ENCODE data around the gene TMEM156. TPM values are rescaled to one million over a fixed set of nuclear protein-coding genes. Genes with fewer than 3 reads are reported as not detected.

TMEM156 gene
- total RNA-seq, 2 experiments from 2014 or later, result 18.4 TPM

GRCh38 chr4:38950734-38951133, 81.5 kb downstream of the TMEM156 start:
- intact Hi-C loops (cut with DNase I, micrococcal nuclease), result no loop called here
- Mint-ChIP-seq H3K9me3 (no peaks in the 10 kb centered on the region), H3K36me3 (ENCODE audit: low read depth) (no peaks in the 10 kb centered on the region), H3K27me3 (no peaks in the 10 kb centered on the region), H3K27ac (peak overlapping the region; percentile 86), H3K4me3 (no peak overlapping the region), H3K4me1 (ENCODE audit: low read depth) (peaks cover 25% of the 10 kb centered on the region)
- ChIA-PET CTCF (interaction anchor here (0.6 to 1.0 kb wide), 2 partner anchors 184 to 1472 kb away, joined by 3 read pairs; no protein-coding TSS in a partner anchor), POLR2A (interaction anchor here (2.3 kb wide), 1 partner anchor 94 kb away, joined by 13 read pairs; no protein-coding TSS in a partner anchor)
- Histone ChIP-seq H3K4me3 (ENCODE audit: low read length) (no peak overlapping the region), H3K27ac (ENCODE audit: low read depth in 1 of 2, low read length in 2 of 2) (no peak overlapping the region), H3K4me1 (ENCODE audit: insufficient read depth, low read length) (peaks cover 10% of the 10 kb centered on the region), H3K27me3 (ENCODE audit: control insufficient read depth in 1 of 2, insufficient read depth in 2 of 2, low read length in 2 of 2) (no peaks in the 10 kb centered on the region), H3K9me3 (ENCODE audit: control insufficient read depth in 1 of 2, insufficient read depth in 1 of 2, low read length in 2 of 2) (no peaks in the 10 kb centered on the region), H3K36me3 (ENCODE audit: insufficient read depth, low read length) (no peaks in the 10 kb centered on the region)
- ATAC-seq (ENCODE audit: poor library complexity) (no peak), DNase-seq (no peak)
- no peak for TF ChIP-seq CTCF (IDR thresholded peaks at IDR 0.05)

- Mint-ChIP-seq H3K9me3 (no peaks in the 10 kb centered on the region), H3K4me3 (no peak overlapping the region), H3K36me3 (ENCODE audit: low read depth) (no peaks in the 10 kb centered on the region), H3K4me1 (ENCODE audit: low read depth) (peaks cover 25% of the 10 kb centered on the region), H3K27me3 (no peaks in the 10 kb centered on the region), H3K27ac (peak overlapping the region; percentile 86)
- ATAC-seq (ENCODE audit: poor library complexity) (no peak), DNase-seq (no peak)
- intact Hi-C loops (cut with DNase I, micrococcal nuclease), result no loop called here
- ChIA-PET CTCF (interaction anchor here (0.7 to 1.4 kb wide), 5 partner anchors 15 to 185 kb away, joined by 3 to 6 read pairs (median 4); no protein-coding TSS in a partner anchor), POLR2A (interaction anchor here (1.6 to 2.3 kb wide), 2 partner anchors 9 to 95 kb away, joined by 8 to 13 read pairs; no protein-coding TSS in a partner anchor)
- peak overlapping the region in 1 of 2 donors; percentile 36 for H3K27ac ChIP-seq (ENCODE audit: low read depth in 1 of 2, low read length in 2 of 2)
- H3K4me3 ChIP-seq (ENCODE audit: low read length), result no peak overlapping the region
- H3K9me3 ChIP-seq (ENCODE audit: control insufficient read depth in 1 of 2, insufficient read depth in 1 of 2, low read length in 2 of 2), result no peaks in the 10 kb centered on the region
- H3K4me1 ChIP-seq (ENCODE audit: insufficient read depth, low read length), result peaks cover 10% of the 10 kb centered on the region
- no peak for TF ChIP-seq CTCF (IDR thresholded peaks at IDR 0.05)
- H3K36me3 ChIP-seq (ENCODE audit: insufficient read depth, low read length), result no peaks in the 10 kb centered on the region
- no peaks in the 10 kb centered on the region for H3K27me3 ChIP-seq (ENCODE audit: control insufficient read depth in 1 of 2, insufficient read depth in 2 of 2, low read length in 2 of 2)
Observed at GRCh38 chr4:38950159-38950558, 82.0 kb downstream of the TMEM156 start.

GRCh38 chr4:38949411-38950051, 82.7 kb downstream of the TMEM156 start:
- ATAC-seq (ENCODE audit: poor library complexity), result peak; percentile 86

More at GRCh38 chr4:38949411-38950051, 82.7 kb downstream of the TMEM156 start:
- H3K4me1 Mint-ChIP-seq (ENCODE audit: low read depth), result peaks cover 25% of the 10 kb centered on the region
- intact Hi-C loops (cut with DNase I, micrococcal nuclease), result loop anchor here in 1 of 2 experiments (1.0 to 5.0 kb wide), 4 partner anchors 38 to 95 kb away; partner anchors contain the start of gene TMEM156
- TF ChIP-seq CTCF (IDR thresholded peaks at IDR 0.05), result no peak
- H3K27ac ChIP-seq (ENCODE audit: low read depth in 1 of 2, low read length in 2 of 2), result peak overlapping the region; percentile 23 to 36
- no peaks in the 10 kb centered on the region for H3K36me3 ChIP-seq (ENCODE audit: insufficient read depth, low read length)
- no peaks in the 10 kb centered on the region for H3K9me3 ChIP-seq (ENCODE audit: control insufficient read depth in 1 of 2, insufficient read depth in 1 of 2, low read length in 2 of 2)
- H3K4me3 Mint-ChIP-seq, result peak overlapping the region; percentile 26
- peak in 12 of 14 experiments; percentile 1 to 84 (median 30) for DNase-seq
- no peaks in the 10 kb centered on the region for H3K27me3 ChIP-seq (ENCODE audit: control insufficient read depth in 1 of 2, insufficient read depth in 2 of 2, low read length in 2 of 2)
- H3K4me3 ChIP-seq (ENCODE audit: low read length), result no peak overlapping the region
- H3K36me3 Mint-ChIP-seq (ENCODE audit: low read depth), result no peaks in the 10 kb centered on the region
- peak overlapping the region; percentile 86 for H3K27ac Mint-ChIP-seq
- H3K9me3 Mint-ChIP-seq, result no peaks in the 10 kb centered on the region
- H3K4me1 ChIP-seq (ENCODE audit: insufficient read depth, low read length), result peaks cover 10% of the 10 kb centered on the region
- ChIA-PET POLR2A (interaction anchor here (0.5 to 2.3 kb wide), 3 partner anchors 9 to 885 kb away, joined by 4 to 13 read pairs (median 8); no protein-coding TSS in a partner anchor), CTCF (interaction anchor here (0.7 to 1.4 kb wide), 9 partner anchors 15 to 185 kb away, joined by 3 to 6 read pairs (median 4); no protein-coding TSS in a partner anchor)
- H3K27me3 Mint-ChIP-seq, result no peaks in the 10 kb centered on the region
